Right atrium auricular region (tissue), 2 donors: Measurements from ENCODE around the gene SDHB. TPM values are rescaled to one million over a fixed set of nuclear protein-coding genes. Genes with fewer than 3 reads are reported as not detected.

ENCODE experiments used
- DNase-seq: peaks from one replicate; pipeline ENCODE4 v3.0.0-alpha.2; 2019; ENCODE audit warnings: low spot score
- H3K27ac ChIP-seq, 2 donors: fragments of 200-600 bp; sonication (generic); 1 replicate in 1 of 2; 2 replicates in 1 of 2; pipeline ENCODE4 v1.5.1; 2016 to 2019
- H3K27me3 ChIP-seq, 2 donors: fragments of 200-600 bp; sonication (generic); one replicate each; pipeline versions ENCODE4 v1.5.1 to v1.6.0; 2017 to 2019
- H3K36me3 ChIP-seq: fragments of 200-600 bp; sonication (generic); one replicate; pipeline ENCODE4 v1.5.1; 2016
- H3K4me1 ChIP-seq, 2 donors: fragments of 200-600 bp; sonication (generic); one replicate each; pipeline versions ENCODE4 v1.5.1 to v1.6.0; 2017 to 2019
- H3K4me3 ChIP-seq, 2 donors: fragments of 200-600 bp; sonication (generic); 1 replicate in 1 of 2; 2 replicates in 1 of 2; pipeline ENCODE4 v1.5.1; 2017 to 2019; ENCODE audit warnings: mild to moderate bottlenecking in 1 of 2, moderate library complexity in 1 of 2
- H3K9me3 ChIP-seq, 2 donors: fragments of 200-600 bp; sonication (generic); one replicate each; pipeline ENCODE4 v1.5.1; 2019
- total RNA-seq, 2 donors: library from RNA; depleted of rRNA; stranded (reverse); fragments of >200 nt; gene quantifications; one replicate each; pipeline ENCODE4 v1.1.0, GENCODE V29; 2016
- TF ChIP-seq, protein P1 (sequence below), 2 donors: fragments of 200-600 bp; sonication (generic); IDR thresholded peaks; one replicate each; pipeline ENCODE4 v1.5.1; 2019; ENCODE audit warnings: antibody characterized with exemption in 2 of 2

The SDHB gene
- total RNA-seq, 2 donors from 2014 or later: 240 to 528 TPM

DNA sequence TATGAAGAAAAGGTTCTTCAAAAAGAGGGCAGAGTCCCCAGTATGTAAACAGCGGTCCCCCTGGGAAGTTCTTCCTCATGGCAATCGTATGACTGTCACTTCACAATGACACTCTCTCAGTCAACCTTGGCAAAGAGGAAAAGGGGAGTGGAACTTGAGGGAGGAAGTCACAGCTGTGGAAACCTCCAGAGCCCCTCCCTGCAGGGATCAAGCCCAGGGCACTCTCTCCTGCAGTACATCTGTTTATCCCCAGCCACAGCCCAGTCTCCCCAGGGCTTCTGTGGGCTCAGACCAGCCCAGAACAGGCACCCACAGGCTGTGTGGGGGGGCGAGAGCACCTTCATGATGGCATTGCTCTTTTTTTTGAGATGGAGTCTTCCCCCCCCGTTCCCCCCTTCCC is 44.1 kb downstream of the SDHB start:
- Histone ChIP-seq H3K27me3 (no peaks in the 10 kb centered on the region), H3K36me3 (peaks cover 9% of the 10 kb centered on the region), H3K4me3 (no peak overlapping the region), H3K4me1 (peaks cover 0 to 29% of the 10 kb centered on the region in 2 donors), H3K27ac (no peak overlapping the region), H3K9me3 (no peaks in the 10 kb centered on the region)
- TF ChIP-seq, protein P1, sequence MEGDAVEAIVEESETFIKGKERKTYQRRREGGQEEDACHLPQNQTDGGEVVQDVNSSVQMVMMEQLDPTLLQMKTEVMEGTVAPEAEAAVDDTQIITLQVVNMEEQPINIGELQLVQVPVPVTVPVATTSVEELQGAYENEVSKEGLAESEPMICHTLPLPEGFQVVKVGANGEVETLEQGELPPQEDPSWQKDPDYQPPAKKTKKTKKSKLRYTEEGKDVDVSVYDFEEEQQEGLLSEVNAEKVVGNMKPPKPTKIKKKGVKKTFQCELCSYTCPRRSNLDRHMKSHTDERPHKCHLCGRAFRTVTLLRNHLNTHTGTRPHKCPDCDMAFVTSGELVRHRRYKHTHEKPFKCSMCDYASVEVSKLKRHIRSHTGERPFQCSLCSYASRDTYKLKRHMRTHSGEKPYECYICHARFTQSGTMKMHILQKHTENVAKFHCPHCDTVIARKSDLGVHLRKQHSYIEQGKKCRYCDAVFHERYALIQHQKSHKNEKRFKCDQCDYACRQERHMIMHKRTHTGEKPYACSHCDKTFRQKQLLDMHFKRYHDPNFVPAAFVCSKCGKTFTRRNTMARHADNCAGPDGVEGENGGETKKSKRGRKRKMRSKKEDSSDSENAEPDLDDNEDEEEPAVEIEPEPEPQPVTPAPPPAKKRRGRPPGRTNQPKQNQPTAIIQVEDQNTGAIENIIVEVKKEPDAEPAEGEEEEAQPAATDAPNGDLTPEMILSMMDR (IDR thresholded peaks at IDR 0.05): no peak
- DNase-seq: no peak

DNA sequence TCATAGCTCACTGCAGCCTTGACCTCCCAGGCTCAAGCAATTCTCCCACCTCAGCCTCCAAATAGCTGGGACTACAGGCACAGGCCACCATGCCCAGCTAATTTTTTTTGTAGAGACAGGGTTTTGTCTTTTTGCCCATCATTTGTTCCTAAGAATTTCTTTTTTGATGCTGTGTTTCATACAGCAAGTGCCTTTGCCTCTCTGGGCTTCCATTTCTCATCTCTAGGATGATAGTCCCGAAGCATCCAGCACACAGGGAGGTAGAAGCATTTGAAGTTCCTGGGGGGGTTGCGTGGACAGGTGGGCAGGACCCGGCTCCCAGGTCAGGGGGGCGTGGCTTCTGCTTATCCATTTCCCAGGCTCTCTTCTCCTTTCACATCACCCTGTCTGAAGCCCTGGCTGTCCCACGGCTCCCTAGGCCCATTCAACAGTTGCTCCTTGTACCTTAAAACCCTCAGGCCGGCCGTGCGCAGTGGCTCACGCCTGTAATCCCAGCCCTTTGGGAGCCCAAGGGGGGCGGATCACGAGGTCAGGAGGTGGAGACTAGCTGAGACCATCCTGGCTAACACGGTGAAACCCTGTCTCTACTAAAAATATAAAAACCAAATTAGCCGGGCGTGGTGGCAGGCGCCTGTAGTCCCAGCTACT is 45.5 kb downstream of the SDHB start:
- Histone ChIP-seq H3K9me3 (no peaks in the 10 kb centered on the region), H3K27ac (no peak overlapping the region), H3K4me3 (no peak overlapping the region), H3K4me1 (peaks cover 0 to 29% of the 10 kb centered on the region in 2 donors), H3K36me3 (peaks cover 20% of the 10 kb centered on the region), H3K27me3 (no peaks in the 10 kb centered on the region)
- TF ChIP-seq, protein P1 (IDR thresholded peaks at IDR 0.05): no peak
- DNase-seq: no peak

DNA sequence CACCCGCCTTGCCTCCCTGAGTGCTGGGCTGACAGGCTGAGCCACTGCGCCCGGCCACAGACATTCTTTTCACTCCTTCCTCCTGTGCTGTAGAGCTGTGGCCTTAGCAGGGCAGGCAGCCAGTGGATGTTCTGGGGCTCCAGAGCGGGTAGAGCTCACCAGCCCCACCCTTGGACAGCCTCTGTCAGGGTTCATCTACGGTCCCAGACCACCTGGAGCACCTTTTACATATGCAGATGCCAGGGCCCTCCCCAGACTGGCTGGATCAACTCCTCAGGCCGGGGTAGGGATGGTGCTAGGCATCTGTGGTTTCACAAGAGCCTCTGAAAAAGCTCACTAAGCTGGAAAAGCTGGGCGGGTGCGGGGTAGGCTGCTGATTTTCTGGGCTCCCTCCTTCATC is 46.7 kb downstream of the SDHB start:
- Histone ChIP-seq H3K4me3 (no peak overlapping the region), H3K36me3 (peaks cover 24% of the 10 kb centered on the region), H3K9me3 (no peaks in the 10 kb centered on the region), H3K4me1 (peaks cover 0 to 23% of the 10 kb centered on the region in 2 donors), H3K27me3 (no peaks in the 10 kb centered on the region), H3K27ac (no peak overlapping the region)
- TF ChIP-seq, protein P1 (IDR thresholded peaks at IDR 0.05): no peak
- no peak for DNase-seq

DNA sequence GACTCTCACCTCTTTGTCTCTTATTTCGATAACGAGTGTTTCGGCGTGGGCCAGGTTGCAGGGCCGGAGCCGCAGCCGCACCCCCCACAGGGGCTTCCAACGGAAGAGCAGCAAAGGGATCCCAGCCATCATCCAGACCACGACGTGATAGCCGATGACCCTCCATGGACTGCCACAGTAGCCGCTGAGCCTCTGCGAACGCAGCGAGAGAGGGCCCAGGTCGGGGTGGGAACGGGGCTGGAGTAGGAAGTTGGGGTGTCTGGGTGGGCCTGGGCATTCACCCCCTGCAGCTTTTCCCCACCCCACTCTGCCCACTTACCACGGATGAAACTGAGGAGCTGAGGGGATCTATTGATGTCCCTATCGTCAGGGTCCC is 48.5 kb downstream of the SDHB start:
- Histone ChIP-seq H3K27me3 (no peaks in the 10 kb centered on the region), H3K9me3 (no peaks in the 10 kb centered on the region), H3K4me3 (no peak overlapping the region), H3K27ac (no peak overlapping the region), H3K4me1 (peaks cover 0 to 11% of the 10 kb centered on the region in 2 donors), H3K36me3 (peaks cover 33% of the 10 kb centered on the region)
- TF ChIP-seq, protein P1 (IDR thresholded peaks at IDR 0.05): no peak
- DNase-seq: no peak

DNA sequence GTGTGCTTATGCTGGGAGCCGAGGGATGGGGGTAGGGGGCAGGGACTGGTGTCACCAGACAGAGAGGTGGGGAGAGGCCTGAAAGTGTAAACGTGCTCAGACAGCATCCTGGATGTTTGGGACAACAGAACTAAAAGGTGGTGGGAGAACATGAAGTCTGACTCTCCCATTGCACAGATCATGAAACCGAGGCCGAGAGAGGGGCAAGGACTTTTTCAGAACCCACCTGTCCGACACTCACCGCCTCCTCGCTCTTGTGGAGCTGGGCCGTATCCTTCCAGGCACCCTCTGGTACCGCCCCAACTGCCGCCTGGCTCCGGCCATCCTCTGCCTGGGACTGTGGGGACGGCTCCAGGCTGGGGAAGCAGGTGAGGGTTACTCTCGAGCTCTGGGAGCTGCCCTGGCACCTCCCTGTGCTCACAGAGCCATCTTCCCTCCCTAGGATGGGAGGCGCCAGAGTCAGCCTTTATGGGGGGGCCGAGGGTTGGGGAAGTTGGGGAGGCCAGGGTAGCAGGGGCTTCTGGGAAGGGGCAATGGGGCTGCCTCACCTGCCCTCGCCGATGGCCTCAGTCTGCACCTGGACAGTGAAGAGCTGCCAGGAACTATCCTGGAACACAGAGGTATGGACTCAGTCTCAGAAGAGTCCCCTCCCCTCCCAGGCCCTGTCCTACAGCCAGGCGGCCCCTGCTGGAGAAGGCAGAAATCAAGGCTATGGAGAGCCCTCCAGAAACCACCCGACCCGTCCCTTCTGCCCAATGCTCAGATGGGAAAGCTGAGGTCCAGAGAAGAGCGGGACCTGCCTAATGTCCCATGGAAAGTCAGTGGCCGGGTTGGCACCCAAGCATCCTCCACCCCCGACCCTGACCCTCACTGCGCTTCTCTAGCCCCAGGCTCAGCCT is 49.1 kb downstream of the SDHB start:
- Histone ChIP-seq H3K4me3 (no peak overlapping the region), H3K4me1 (peaks cover 0 to 4% of the 10 kb centered on the region in 2 donors), H3K27ac (no peak overlapping the region), H3K36me3 (peaks cover 40% of the 10 kb centered on the region), H3K9me3 (no peaks in the 10 kb centered on the region), H3K27me3 (no peaks in the 10 kb centered on the region)
- TF ChIP-seq, protein P1 (IDR thresholded peaks at IDR 0.05): no peak
- no peak for DNase-seq
